HG02678 (cell line): Measurements from ENCODE around the gene DSTYK.

Experiments used
- ATAC-seq: cut with Tn5 transposase; IDR thresholded peaks from one replicate; pipeline ENCODE4 v1.9.1; 2021; ENCODE audit warnings: mild to moderate bottlenecking, moderate library complexity; ENCODE audit not compliant: unreplicated experiment

The DSTYK gene

DNA sequence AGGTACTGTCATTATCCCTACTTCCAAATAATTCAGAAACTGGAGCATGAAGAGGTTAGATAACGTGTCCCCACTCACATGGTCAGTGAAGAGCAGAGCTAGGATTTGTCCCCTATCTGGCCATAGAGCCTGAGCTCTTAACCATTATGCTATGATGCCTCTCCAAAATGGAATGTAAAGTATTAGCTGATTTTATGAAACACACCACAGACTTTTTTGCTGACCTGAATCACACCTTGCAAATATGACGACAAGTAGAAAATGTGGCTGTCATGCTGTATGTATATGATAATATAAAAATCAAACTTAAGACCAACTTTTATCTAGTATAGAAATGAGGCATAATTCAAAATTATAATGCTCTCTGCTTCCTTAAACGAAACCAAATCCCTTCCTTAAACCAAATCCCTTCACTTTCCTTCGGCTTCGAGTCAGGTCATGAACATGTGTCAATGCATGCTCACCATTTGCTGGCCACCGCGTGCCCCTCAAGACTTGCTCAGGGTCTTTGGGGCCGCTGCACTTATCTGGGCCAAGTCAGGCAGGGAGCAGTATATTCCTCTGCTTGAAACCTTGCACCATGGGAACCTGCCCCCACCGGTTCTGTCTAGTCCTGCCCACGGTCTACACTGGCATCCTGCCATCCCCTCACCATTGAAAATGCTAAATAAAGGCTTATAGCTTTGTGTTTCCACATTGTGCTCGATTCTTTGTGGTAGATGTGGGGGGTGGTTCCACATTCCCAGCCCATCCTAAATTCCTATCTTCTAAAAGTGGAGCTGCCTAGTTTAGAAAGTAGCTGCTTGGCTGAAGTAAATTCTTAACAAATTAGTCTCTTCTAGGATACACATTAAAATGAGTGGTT lies 14.6 kb upstream of the DSTYK start:
- no peak for ATAC-seq

DNA sequence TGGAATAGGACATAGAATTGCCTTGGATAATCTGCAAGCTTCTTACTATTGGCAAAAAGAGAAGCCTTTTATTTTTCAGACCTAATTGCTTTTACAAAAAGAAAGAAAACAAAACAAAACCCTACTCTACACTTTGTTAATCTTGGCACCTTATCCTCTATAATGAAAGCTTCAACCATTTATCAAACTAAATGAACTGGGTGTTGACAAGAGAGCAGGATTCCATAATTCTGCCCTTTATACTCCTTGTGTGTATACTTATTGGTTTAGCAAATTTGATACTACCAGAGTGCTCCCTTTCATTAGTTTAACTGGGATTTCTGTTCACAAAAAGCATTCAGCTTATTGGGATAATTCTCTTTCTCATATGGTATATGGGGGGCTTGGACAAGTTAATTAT lies 13.2 kb upstream of the DSTYK start:
- no peak for ATAC-seq

DNA sequence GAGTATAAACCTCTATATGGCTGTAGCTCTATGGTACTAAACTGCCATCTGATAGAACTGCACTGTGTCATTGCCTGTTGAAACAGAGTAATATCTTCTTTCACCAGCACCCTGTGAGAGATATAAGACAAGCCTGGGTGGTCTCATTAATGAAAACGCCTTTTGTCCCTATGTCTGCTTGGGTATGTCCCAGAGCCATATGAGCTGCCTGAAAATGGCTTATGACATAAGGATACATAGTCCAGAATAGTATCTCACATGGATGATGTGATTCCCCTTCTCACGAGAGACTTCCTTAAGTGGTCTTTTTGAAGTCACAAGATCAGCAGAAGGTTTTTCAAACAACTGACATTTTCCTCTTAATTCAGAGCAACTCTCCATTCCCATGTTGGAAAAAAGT lies 8.9 kb upstream of the DSTYK start:
- no peak for ATAC-seq

DNA sequence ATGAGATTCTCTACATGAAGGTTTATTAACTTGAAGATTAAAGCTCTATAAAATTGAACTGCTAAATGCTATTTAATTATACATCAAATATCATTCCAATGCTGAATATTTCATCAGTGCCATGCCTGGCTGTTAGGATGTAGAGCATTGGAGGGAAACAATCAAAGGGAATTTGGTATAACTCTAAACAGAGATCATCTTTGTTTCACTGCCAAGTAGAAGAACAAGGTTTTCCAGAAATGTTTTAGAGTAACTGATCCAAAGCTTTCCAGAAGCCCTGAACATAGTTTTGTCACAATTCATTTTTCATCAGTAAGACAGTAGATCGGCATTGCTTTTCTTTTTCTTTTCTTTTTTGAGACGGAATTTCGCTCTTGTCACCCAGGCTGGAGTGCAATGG lies 5.9 kb upstream of the DSTYK start:
- ATAC-seq, result no peak

DNA sequence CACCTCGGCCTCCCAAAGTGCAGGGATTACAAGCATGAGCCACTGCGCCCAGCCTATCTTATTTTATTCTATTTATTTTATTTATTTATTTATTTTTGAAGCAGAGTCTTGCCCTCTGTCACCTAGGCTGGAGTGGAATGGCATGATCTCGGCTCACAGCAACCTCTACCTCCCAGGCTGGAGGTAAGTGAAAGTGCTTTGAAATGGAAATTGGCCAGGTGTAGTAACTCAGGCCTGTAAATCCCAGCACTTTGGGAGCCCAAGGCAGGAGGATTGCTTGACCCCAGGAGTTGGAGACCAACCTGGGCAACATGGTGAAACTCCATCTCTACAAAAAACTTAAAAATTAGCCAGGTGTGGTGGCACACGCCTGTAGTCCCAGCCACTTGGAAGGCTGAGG lies 5.1 kb upstream of the DSTYK start:
- ATAC-seq, result no peak

DNA sequence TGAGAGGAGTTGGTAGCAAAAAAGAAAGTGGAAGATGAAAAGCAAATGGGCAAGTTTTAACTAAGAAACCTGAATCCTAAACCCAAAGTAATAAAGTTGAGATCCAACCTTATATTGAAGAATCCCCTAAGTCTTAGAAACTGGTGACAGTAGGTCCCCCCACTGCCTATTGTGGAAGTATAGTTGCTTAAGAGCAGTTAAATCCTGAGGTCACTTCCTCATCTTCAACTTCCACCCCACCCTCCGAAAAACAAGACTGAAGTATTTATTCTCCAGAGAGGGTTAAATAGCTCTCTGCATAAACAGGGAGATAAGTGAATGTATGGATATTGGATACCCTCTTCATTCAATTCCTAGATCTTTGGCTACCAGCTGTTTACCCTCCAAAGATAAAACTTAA lies 3.3 kb upstream of the DSTYK start:
- no peak for ATAC-seq

DNA sequence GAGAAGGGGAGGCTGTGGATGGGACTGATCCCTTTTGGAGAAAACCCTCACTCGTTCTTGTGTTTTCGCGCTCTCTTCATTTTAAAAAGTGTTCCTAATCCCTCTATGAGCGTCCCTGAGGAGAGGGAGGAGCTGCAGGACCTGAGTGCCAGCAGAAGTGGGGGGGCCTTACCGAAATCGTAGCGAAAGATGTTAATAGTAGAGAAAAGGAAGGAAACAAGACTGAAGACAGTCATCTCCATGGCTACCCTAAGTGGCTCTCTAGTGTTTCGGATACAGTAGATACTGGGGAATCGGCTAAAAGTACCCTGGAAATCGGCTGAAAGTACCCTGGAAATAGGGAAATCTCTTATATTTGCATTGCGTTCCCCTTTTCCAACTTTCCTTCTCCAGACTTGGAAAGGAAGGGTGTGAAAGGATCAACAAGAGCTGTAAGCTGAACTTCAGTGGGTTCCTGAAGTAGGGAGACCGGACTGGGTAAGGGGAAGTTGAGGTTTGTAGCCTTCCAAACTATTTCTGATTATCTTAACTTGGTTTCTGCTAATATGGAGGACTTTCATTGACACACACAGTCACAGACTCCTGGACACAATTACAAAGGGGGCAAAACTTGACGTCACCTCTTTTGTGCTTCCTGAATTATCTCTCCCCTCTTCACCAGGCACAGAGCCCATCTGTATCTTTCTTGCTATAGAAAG lies 486 bp upstream of the DSTYK start:
- ATAC-seq, result peak; percentile 28

DNA sequence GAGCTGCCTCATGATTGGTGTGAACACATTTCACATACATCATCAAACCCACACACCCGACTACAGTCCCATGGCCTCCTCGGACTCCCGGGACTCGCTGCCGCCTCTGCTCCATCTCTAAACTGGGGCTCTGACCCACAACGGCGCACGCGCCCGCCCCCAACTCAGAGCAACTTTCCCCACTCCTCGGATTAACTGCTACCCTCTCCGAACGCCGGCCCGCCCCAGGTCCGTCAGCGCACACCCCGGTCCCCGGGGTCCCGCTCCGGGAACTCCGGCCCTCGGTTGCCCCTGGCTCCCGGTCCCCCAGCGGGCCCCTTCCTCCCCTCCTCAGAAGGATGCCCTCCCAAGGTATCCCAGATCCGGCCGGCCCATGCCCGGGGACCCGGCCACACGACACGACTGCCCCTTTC lies 740 bp downstream of the DSTYK start:
- ATAC-seq, result no peak

DNA sequence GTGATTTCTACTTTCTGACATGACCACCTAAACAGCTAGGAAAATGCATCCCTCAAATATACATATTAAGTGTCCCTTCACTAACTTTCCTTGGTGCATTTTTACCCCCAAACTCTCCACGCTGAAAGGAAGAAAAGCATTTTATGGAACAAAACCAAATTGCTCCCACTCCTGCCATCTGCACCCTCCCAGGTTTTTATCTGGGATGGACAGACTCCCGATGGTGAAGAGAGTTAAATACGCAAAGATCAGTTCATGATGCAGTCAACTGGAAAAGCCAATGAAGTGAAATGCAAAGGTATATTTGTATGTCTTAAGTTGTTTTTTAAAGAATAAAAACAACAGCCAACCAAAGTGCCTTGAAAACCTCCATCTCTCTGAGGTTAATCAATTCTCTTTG lies 2.7 kb downstream of the DSTYK start:
- ATAC-seq, result no peak

DNA sequence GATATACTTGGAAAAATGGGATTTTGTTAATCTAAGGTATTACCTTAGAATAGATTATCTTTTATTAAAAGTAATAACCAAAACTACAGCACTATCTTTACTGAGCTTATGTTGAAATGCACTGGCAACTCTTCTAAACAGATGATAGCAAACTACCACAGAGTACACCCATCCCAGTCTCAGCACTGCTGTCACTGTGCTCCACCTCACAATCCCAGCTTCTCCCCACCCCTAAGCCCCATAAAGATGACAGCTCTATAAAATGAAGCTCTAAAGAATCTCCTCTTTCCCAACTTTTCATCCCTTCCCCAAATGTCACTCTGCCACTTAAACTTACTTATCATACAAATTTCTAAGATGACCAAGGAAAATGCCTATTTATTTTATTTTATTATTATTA lies 6.4 kb downstream of the DSTYK start:
- ATAC-seq, result no peak

DNA sequence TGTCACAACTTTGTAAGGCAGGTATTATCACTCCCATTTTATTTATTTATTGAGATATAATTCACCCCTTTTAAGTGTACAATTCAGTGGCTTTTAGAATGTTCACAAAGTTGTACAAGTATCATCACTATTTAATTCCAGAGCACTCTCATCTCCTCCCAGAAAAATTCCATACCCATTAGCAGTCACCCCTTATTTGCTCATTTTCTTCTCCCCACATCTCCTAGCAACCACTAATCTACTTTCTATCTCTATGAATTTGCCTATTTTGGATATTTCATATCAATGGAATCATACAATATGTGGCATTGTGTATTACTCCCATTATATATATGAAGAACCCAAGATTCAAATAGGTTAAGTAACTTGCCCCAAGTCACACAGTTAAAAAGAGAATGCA lies 7.0 kb downstream of the DSTYK start:
- no peak for ATAC-seq

DNA sequence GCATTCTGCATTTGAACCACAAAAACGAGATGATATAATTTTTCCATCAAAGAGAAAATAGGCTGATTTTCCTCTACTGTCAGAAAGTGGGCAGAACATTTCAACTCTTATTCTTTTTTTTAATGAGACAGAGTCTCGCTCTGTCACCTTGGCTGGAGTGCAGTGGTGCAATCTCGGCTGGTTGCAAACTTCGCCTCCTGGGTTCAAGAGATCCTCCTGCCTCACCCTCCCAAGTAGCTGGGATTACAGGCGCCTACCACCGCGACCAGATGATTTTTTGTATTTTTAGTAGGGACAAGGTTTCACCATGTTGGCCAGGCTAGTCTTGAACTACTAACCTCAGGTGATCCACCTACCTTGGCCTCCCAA lies 11.6 kb downstream of the DSTYK start:
- no peak for ATAC-seq

DNA sequence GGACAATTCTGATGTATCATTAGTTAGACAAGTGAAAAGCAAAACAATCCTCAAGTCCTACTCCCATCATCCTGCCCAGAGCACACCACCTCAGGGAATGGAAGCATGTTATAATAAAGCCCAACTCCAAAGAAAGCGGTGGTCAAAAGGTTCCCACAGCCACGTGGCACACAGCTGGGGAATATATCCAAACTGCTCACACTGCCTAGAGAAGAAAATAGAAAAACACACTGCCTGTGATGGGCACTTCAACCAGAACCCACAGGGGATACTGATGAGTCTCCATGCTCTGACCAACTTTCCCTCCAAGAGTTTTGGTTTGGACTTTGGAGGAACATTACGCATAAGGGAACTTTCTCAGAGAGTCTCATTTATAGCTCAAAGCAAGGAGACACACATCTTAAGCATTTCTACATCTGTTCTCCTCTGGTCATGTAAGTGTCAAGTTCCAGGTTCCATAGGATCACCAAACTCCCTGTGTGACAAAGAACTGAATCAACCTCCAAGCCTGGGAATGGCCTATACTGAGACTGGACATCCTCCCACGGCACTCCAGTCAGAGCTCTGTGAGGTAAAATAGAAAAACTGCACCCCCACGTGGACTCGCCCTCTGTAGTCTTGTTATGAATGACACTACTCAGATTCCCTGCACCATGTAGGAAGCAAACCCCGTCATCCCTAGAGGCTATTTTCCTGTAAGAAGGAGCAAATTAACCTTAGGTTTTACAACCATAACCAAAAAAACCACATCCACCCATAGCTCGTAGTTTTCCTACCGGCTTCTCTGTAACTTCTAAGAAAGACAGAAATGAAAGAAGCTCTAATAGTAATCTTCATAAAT lies 12.2 kb downstream of the DSTYK start:
- ATAC-seq, result no peak

DNA sequence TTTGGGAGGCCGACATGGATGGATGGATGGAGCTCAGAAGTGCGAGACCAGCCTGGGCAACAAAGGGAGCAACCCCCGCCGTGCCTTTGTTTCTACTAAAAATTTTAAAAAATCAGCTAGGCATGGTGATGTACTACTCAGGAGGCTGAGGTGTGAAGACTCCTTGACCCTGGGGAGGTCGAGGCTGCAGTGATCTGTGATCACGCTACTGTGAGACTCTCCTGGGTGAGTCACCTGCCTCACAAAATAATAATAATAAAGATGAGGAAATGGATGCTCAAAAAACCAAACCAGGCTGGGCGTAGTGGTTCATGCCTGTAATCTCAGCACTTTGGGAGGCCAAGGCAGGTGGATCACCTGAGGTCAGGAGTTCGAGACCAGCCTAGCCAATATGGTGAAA lies 19.2 kb downstream of the DSTYK start:
- ATAC-seq, result no peak

DNA sequence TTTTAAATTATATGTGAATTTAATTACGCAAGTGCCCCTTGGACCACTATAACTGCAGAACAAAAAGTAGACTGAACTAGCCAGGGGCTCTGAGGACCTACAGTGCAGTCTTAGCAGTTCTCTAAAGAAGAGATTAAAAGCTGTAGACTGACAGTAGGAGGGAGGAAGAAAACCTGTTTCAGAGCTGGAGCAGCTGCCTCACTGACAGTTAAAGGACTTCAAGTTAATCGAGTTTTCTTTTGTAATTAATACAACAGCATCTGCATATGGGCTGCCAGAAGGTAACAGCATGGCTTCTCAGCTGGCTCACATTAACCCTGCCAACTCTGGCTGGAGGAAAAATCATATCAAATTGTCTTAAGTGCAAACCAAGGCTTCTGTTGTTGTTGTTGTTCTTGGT lies 19.9 kb downstream of the DSTYK start:
- no peak for ATAC-seq

DNA sequence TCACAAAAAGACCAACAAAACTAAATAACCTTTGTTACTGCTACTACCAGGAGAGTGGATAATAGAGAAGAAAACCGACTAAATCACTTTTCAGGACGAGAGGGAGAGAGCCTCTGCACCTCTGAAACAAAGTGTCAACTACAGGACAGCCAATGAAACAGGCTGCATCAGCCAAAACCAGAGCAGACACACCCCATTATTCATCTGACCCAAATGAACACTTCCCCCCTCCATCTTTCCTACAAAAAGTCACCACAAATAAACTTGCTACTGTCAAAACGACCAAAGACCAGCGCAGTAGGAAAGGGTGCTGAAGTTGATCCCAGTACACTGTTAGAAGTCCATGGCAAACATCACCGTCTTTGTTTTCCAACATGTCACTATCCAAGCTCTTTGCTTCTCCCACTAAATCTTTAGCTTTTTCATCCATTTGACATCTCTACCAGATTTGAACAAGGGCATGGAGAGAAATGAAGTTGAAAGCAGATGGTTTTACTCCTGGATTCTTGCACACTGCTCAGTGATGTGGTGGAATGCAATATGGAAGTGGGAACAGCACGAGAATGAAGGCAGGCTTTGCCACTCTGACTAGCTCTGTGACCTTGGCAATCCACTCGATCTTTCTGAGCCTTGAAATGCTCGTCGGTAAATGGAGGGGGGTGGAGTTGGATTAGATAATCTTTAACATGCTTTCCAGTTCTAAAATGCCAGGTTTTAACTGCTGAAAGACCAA lies 20.5 kb downstream of the DSTYK start:
- ATAC-seq, result no peak

DNA sequence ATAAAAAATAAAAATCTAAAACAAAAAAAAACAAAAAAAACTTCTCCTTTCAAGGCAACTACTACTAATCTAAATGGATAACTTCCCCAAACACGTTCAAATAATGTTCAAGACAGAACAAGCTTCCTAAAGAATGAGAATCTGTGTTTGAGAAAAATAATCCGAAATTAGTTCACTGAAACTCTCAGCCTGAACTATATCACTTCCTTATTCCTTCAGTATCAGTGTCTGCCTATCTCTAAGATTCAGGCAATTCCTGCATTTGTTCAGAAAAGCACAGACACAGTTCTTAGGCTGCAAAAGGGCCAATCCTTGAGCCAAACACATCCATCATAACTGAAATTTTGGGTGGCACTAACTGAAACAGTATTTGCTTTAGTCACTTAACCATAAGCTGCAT lies 22.4 kb downstream of the DSTYK start:
- no peak for ATAC-seq

DNA sequence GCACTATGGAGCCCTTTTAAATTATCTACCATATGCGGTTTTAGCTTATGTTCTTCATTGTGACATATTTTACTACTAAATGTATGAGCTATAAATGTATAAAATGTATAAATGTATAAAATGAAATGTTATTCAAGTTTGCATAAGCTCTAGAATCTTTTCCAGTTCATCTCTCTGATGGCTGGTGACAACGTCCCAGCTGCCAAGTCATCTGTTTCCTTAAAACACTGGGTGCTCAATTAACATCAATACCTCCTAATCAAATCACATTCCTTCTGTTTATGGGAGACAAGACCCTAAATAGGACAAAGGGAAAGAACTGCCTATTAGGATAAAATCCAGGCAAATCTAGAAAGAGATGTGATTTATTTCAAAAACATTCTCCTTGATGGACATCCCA lies 22.9 kb downstream of the DSTYK start:
- ATAC-seq, result no peak

DNA sequence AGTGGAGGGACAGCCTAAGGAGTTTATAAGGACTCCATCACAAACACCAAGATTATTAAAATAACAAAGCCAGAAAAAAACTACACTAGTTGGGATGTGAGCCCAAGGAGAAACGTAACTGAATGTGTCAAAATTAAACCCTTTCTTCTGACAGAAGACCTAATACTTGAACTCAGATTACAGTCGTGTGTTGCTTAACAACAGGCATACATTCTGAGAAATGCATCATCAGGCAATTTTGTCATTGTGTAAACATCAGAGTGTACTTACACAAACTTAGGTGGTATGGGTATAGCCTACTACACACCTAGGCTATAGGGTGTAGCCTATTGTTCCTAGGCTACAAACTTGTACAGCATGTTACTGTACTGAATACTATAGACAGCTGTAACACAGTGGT lies 23.4 kb downstream of the DSTYK start:
- ATAC-seq, result no peak

DNA sequence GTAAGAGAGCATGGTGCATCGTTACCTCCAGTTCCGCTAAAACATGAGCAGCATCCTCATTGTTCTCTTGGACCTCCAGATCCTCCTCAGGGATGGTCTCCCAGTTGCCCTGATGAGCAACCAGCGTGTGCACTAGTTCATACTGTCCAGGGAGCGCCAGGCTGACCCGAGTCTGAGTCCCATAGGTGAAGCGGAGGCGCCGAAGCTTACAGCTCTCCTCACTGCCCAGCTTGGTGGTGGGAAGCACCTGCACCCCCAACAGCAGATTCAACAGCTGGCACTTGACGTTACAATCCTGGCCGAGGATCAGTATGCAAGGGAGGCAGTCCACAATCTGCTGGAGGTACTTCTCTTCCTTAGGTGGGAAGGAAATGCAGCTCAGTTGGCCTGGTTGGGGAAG lies 24.1 kb downstream of the DSTYK start:
- ATAC-seq, result no peak

DNA sequence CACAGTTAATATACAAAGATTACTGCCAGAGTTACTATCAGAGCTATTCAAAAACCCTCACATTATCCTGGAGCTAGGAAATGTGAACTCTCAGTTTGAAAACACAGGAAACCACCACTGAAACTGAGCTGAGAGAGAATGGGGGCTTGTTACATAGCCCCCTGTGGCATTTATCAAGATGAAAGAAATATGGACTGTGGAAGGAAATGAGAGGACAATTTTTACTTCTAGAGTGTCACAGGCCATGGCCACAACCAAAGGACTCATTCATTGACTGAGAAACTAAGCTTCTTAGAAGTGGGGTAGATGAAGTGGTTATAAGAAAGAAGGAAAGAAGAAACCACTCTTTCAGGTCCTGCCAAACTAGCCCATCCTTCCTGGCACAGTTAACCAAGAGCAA lies 25.3 kb downstream of the DSTYK start:
- no peak for ATAC-seq
